ENCODE data around the gene QPCT.

QPCT gene

DNA sequence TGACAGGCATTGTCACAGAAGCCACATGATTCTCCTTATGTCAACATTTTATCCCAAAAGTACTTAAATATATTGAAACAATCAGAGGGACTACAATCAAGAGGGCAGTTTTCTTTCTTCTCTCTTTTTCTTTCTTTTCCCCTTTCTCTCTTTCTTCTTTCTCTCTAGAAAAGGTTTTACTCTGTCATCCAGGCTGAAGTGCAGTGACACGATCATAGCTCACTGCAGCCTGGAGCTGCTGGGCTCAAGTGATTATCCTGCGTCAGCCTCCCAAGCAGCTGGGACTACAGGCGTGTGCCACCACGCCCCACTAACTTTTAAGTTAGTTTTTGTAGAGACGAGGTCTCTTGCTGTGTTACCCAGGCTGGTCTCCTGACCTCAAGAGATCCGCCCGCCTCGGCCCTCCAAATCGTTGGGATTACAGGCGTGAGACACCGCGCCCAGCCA lies 18.8 kb upstream of the QPCT start:
- DNase-seq, result no peak

GRCh38 chr2:37326285-37326684 lies 18.1 kb upstream of the QPCT start:
- DNase-seq, result no peak

DNA sequence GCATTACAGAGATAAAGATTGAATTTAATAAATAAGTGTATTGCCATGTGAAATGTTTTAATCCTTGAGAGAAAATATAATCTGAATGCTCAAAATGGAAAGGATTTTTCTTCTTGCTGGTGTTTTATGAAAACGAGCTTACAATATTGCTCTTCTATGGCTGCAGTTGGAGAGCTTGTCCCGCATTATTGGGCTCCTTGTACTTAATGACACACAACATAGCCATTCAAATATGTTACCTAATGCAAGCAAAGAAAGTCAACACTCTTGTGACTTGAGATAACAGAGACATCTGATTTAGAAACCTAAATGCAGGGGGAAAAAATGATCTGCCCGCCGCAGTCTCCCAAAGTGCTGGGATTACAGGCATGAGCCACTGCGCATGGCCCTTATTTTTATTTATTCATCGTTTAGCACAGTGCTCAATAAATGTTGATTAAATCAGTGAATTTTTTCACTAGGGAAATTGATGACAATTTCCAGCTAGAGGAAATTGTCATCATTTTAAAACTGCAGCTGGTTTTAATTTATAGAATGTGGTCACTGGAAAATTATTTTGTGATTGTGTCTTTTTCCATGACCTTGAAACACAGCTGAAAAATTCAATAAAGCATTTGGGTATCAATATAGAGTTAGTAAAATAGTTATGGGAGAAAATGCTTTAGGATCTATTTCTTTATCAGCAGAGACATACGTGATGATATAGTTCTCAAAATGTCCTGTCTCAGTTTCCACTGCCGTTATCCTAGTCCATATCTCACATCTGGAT lies 17.4 kb upstream of the QPCT start:
- no peak for DNase-seq

DNA sequence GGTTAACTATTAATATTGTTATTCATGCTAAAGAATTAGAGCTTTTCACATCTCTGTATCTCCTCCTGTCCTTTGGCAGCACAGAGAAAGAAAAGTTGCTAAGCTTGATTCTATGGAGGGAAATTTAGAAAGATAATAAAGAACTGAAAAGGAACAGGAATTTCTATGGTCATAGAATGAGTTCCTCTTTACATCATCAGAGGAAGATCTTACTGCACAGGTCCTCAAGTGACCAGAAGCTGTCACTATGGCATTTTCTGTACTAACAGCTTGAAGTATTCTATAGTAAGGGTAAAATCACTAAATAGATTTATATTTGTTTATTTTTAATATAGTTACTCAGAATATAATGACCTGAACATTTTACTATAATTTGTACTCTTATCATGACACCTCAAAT lies 13.7 kb upstream of the QPCT start:
- no peak for DNase-seq

GRCh38 chr2:37332560-37332959 lies 11.9 kb upstream of the QPCT start:
- no peak for DNase-seq

DNA sequence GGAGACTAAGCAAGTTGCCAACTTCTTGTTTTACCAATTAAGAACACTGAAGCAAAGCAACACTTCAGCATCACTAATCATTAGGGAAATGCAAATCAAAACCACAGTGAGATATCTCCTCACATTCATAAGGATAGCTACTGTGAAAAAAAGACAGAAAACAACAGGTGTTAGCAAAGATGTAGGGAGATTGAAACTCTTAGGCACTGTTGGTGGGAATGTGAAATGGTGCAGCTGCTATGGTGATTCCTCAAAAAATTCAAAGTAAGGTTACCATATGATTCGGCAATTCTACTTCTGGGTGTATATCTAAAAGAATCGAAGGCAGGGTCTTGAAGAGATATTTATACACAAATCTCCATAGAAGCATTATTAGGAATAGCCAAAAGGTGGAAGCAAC lies 11.2 kb upstream of the QPCT start:
- DNase-seq, result no peak

DNA sequence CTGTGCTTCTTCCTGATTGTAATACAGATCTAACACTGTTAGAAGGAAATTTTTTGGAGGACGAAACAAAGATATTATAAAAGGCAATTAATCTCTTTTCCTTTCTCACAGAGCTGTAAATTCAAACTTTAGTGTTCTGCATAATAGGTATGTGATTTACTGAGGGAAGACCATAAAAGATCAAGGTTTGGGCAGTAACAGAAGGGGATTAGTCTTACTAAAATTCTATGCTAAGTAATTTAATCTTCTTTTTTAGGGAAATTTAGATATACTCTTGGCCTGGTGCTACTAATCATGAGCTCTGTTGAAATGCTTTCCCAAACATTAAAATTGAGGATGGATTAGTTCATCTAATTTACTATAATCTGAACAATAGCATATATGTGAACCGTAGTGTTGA lies 8.8 kb upstream of the QPCT start:
- no peak for DNase-seq

GRCh38 chr2:37337620-37338280 lies 6.7 kb upstream of the QPCT start:
- DNase-seq, result no peak

DNA sequence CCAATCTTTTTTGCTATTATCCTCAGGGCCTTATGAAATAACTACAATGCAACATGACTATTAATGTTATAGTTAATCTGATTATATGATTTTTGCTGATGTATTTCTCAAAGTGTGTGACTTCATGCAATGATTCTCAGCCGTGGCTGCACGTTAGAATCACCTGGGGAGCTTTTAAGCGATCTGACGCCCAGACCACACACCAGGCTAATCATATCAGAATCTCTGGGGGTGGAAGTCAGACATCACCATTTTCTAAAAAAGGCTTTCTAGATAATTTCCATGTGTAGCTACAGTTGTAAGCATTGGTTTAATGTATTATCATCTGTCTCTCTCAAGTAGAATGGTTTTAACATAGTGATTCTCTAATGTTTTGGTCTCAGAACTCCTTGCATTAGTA lies 5.5 kb upstream of the QPCT start:
- DNase-seq, result no peak

GRCh38 chr2:37340637-37341036 lies 3.8 kb upstream of the QPCT start:
- DNase-seq, result no peak

GRCh38 chr2:37342591-37343220 lies 1.7 kb upstream of the QPCT start:
- DNase-seq, result no peak

DNA sequence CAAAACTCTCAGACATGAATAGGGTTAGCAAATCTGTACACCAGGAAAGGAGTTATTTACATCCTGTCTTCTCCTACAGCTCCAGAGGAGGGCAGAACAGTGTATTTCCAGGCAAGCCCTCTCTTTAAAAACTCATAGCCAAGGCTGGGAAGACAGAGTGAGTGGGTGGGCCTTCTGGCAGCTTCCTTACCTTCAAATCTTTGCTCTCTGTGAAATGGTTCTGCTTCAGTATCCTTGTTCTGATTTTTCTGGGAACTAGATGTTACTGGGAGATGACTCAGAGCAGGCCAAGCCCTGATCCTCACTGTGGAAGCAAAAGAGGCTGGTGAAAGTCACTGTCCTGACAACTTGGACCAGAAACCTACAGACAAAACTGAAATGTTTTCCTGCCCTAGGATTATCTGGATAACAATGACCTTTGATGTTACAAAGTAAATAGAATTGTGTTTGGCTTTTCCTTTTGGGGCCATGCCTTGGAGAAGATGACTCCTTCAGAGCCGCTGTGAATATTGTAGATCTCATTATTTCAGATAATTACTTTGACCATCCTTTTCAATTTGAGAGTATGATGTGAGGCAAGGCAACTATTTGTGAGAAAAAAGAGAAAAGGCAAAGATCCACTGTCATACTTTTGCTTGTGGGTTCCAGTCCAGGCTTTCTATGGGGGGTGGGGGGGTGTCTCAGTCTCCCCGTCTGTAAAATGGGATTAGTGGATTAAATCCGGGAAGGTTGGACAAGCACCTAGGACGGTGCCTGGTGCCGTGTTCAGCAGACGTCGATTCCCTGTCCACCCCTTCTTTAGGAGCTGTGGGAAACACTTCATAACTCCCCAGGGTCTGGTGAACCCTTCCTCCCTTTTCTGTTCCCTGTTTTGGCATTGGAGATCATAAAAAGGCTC lies 644 bp upstream of the QPCT start:
- DNase-seq, result no peak

DNA sequence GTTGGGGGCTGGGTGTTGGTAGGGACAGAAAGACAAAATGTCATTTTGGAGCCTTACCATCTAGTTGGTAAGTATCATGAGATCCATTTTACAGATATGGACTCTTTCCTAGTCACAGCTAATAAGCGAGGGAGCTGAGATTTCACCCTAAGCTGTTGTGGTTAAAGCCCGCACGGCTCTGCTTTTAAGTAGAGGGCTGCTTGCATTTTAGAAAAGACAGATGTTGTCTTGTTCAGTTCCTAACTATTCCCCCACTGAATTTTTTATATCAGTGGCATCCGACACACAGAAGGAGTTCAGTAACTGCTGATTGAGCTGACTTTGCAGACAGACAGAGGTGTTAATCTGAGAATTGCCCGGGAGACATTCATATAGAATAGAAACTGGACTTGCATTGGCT lies 3.7 kb downstream of the QPCT start:
- no peak for DNase-seq

GRCh38 chr2:37349231-37349860 lies 4.9 kb downstream of the QPCT start:
- DNase-seq, result peak; percentile 83

DNA sequence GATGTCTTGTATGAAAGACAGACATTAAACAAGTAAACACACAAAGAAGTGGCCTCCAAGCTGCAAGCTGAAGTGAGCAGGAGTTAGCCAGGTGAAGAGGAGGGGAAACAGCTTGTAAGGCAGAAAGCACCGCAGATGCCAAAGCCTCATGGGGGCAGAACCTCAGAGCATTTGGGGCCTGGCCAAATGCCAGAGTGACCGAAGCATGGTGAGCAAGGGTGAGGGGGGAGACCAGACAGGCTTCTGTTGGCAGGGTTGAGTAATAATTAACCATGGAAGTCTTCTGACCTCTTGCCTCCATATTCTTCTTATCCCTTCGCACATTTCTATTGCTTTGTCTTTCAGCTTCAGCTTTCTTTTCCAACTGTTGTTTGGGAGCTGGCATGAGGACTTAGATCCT lies 5.6 kb downstream of the QPCT start:
- peak; percentile 77 for DNase-seq

GRCh38 chr2:37354531-37354930 lies 10.1 kb downstream of the QPCT start:
- DNase-seq, result no peak

DNA sequence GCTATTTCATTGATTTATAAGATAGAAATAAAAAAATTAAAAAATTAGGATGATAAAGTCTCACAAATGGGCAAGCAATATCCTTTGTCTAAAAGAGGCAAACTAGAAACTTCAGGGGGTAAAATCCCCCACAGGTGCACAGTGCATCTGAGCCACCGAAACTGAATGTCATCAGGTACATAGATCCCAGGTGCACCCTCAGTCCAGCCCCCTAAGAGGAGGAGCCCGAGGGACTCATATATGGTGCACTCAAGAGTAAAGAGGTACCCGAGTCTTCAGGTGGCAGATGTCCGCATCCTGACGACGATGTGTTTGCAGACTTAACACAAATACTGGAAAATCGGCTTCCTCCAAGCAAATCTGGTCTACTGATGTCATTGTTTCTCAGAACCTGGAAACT lies 11.3 kb downstream of the QPCT start:
- DNase-seq, result no peak

GRCh38 chr2:37356299-37356698 lies 11.9 kb downstream of the QPCT start:
- DNase-seq, result no peak

DNA sequence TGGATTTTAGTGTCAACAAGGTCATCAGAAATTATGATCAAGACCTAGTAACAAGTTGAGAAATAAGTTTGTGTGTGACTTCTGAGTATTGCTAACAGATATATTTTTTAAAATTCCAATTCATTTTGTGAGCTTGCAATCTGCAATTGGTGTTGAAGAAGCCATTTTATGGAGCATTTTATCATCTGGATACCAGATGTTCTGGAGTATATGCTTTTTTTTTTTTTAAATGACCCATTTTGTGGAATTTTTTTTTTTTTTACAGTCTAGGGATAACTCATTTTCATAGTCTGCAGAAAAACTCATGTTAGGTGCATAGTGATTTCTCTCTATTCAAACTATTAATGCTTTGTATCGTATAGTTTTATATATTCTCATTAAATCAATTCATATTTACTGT lies 12.6 kb downstream of the QPCT start:
- no peak for DNase-seq

GRCh38 chr2:37357530-37357929 lies 13.1 kb downstream of the QPCT start:
- no peak for DNase-seq

DNA sequence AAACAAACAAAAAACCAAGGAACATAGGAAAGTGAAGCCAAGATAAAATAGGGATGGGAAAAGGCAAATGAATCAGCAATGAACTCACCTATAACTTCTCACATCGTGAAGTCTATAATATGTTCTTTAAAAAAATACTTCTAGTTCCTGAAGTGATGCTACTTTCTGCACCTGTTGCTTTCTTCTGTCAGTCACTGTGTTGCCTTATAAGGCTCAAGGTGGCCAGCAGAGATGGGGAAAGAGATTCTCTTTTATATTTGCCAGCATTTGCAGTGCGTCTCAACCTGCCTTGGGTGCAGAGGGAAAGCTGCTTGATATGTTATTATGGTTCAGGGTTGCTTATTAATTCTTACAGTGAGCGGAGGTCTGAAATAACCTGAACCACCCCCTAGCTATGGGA lies 14.0 kb downstream of the QPCT start:
- no peak for DNase-seq

GRCh38 chr2:37361216-37361815 lies 16.9 kb downstream of the QPCT start:
- no peak for DNase-seq
